Ishikawa (cell line): ENCODE measurements around the gene KLF2.

Source experiments
- CREB1 ChIP-seq: IDR thresholded peaks from 2 replicates; pipeline ENCODE4 v1.6.1; 2012; ENCODE audit warnings: low read depth
- EGR1 ChIP-seq: IDR thresholded peaks from 2 replicates; pipeline ENCODE4 v1.6.1; 2012
- EP300 ChIP-seq: IDR thresholded peaks from 2 replicates; pipeline ENCODE4 v1.6.1; 2012; ENCODE audit warnings: borderline replicate concordance
- FOXM1 ChIP-seq: IDR thresholded peaks from 2 replicates; pipeline ENCODE4 v1.6.1; 2012; ENCODE audit warnings: low read depth, borderline replicate concordance
- TAF1 ChIP-seq: IDR thresholded peaks from 2 replicates; pipeline ENCODE4 v1.6.1; 2012; ENCODE audit warnings: low read depth, mild to moderate bottlenecking
- TCF12 ChIP-seq: IDR thresholded peaks from 2 replicates; pipeline ENCODE4 v1.6.1; 2012; ENCODE audit warnings: low read depth
- TEAD4 ChIP-seq: IDR thresholded peaks from 2 replicates; pipeline ENCODE4 v1.6.1; 2012
- YY1 ChIP-seq: IDR thresholded peaks from 2 replicates; pipeline ENCODE4 v1.6.1; 2012; ENCODE audit warnings: low read depth
- TF ChIP-seq, protein P1 (sequence below): IDR thresholded peaks from 2 replicates; pipeline ENCODE4 v1.6.1; 2012
- TF ChIP-seq, protein P2 (sequence below): IDR thresholded peaks from 2 replicates; pipeline ENCODE4 v1.6.1; 2012
- TF ChIP-seq, protein P3 (sequence below): IDR thresholded peaks from 2 replicates; pipeline ENCODE4 v1.6.1; 2012; ENCODE audit warnings: low read depth, mild to moderate bottlenecking

DNA sequence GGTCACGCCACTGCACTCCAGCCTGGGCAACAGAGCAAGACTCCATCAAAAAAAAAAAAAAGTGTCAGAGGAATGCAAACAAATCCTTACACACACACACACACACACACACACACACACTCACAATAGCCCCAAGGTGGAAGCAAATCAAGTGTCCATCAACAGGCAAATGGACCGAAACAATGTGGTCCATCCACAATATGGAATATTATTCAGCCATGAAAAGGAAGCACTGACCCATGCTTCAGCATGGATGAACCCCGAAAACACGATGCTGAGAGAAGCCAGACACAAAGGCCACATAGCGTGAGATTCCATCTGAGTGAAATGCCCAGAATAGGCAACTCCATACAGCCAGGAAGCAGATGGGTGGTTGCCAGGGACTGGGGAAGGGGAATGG lies 16.5 kb upstream of the KLF2 start:
- no peak for TF ChIP-seq EP300
- TF ChIP-seq YY1, result no peak
- TF ChIP-seq, protein P1, sequence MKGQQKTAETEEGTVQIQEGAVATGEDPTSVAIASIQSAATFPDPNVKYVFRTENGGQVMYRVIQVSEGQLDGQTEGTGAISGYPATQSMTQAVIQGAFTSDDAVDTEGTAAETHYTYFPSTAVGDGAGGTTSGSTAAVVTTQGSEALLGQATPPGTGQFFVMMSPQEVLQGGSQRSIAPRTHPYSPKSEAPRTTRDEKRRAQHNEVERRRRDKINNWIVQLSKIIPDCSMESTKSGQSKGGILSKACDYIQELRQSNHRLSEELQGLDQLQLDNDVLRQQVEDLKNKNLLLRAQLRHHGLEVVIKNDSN, result no peak
- no peak for TF ChIP-seq EGR1
- no peak for TF ChIP-seq CREB1
- TF ChIP-seq FOXM1, result no peak
- no peak for TF ChIP-seq TAF1
- TF ChIP-seq TEAD4, result no peak
- TF ChIP-seq, protein P2, sequence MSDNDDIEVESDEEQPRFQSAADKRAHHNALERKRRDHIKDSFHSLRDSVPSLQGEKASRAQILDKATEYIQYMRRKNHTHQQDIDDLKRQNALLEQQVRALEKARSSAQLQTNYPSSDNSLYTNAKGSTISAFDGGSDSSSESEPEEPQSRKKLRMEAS, result no peak
- TF ChIP-seq, protein P3, sequence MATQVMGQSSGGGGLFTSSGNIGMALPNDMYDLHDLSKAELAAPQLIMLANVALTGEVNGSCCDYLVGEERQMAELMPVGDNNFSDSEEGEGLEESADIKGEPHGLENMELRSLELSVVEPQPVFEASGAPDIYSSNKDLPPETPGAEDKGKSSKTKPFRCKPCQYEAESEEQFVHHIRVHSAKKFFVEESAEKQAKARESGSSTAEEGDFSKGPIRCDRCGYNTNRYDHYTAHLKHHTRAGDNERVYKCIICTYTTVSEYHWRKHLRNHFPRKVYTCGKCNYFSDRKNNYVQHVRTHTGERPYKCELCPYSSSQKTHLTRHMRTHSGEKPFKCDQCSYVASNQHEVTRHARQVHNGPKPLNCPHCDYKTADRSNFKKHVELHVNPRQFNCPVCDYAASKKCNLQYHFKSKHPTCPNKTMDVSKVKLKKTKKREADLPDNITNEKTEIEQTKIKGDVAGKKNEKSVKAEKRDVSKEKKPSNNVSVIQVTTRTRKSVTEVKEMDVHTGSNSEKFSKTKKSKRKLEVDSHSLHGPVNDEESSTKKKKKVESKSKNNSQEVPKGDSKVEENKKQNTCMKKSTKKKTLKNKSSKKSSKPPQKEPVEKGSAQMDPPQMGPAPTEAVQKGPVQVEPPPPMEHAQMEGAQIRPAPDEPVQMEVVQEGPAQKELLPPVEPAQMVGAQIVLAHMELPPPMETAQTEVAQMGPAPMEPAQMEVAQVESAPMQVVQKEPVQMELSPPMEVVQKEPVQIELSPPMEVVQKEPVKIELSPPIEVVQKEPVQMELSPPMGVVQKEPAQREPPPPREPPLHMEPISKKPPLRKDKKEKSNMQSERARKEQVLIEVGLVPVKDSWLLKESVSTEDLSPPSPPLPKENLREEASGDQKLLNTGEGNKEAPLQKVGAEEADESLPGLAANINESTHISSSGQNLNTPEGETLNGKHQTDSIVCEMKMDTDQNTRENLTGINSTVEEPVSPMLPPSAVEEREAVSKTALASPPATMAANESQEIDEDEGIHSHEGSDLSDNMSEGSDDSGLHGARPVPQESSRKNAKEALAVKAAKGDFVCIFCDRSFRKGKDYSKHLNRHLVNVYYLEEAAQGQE, result no peak
- TF ChIP-seq TCF12, result no peak
